ENCODE results near the gene GPR15LG. TPM values are rescaled to one million over a fixed set of nuclear protein-coding genes. Genes with fewer than 3 reads are reported as not detected.
"Not testable (repeated sequence)": the region's sequence is repeated elsewhere in the genome, so short reads cannot be mapped to it uniquely, and the experiment has no call there.

The GPR15LG gene
- polyA plus RNA-seq, 12 donors, result 0.40 to 18.5 (median 1.9) TPM; not detected in 9

DNA sequence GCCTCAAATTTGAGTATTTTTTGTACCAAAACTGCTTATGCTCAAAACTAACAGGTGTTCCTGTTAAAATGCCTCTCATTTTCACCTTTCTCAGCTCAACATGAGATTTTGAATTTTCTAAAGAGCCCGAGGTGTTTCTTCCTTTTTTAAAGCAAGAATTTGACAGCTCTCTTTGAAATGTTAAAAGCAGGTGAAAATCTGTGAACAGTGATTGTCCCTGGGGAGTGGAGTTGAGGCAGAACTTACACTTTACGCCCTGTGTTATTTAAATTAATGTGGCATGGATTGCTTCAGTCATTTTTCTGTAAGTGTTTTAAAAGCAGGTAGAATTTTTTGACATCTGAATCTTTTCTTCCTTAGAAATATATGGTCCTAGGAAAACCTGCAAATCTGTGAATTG, 9.2 kb upstream of the GPR15LG start:
- no peak for DNase-seq

DNA sequence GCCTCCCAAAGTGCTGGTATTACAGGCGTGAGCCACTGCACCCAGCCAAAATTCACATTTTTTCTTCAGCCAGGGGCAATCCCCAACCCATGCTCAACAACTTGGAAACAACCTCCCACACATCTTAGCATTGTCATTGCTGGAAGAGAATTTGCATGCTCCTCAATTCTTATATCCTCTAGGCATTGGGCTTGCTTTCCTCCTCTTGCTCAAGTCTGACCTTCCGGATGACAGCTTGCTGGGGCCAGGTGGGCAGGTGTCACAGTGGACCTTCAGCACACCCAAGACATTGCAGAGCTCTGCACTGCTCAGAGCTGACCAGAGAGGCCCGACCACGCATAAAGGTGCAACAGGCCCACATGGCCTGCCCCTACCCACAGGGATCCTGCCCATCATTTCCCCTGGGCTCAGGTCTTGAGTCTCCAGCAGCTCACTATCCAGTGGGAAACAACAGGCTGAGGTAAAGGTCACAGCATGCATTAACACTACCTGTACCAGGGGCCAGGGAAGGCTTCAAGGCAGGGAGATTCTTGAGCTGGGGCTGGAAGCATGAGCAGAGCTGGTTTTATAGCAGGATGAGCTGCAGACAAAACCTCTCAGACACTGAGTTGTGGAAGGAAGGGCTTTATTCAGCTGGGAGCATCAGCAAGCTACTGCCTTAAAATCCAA, 6.8 kb upstream of the GPR15LG start:
- no peak for DNase-seq

DNA sequence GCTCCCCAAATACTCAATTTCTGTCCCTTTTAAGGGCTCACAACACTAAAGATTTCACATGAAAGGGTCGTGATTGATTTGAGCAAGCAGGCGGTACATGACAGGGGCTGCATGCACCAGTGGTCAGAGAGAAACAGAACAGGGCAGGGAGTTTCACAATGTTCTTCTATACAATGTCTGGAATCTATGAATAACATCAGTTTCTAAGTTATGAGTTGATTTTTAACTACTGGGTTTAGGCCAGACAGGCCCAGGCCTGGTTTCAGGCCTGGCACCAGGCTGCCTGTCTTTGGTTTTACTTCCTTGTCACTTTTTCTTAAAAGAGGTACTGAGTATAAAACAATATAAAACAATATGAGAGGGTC, 6.3 kb upstream of the GPR15LG start:
- not testable (repeated sequence) for DNase-seq

DNA sequence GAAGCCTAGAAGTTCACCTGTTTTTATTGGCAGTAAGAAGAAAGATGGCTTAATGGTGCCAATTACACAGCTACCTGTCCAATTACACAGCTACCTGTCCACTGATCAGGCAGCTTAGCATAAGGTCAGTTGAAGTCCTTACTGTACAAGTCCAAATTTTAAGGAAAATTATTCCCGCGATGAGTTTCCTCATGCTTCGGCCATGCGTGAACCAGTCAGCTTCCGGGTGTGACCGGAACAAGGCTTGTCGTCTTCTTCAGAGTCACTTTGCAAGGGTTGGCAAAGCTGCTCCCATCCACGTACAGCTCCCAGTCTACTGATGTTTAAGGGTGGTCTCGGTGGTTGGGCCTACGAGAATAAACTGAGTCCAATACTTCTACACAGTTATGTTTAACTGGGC, 5.2 kb upstream of the GPR15LG start:
- DNase-seq, result not testable (repeated sequence)

DNA sequence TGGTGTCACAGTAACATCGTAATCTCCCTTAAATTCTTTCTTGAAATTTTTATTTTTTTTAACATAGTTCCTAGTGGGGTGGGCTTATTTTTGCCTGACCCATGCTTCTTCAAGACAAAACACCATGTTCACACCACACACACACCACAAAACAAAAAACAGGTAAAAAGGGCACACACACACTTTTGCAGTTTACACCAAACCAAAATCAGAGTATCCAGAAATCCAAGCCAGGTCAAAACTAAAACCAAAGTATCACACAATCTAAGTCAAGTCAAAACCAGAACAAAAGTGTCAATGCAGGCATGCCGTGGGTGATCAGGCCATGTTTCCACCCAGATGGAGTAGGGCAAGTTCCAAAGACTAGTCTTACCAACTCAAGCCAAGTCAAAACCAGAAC, 2.4 kb upstream of the GPR15LG start:
- DNase-seq, result not testable (repeated sequence)

DNA sequence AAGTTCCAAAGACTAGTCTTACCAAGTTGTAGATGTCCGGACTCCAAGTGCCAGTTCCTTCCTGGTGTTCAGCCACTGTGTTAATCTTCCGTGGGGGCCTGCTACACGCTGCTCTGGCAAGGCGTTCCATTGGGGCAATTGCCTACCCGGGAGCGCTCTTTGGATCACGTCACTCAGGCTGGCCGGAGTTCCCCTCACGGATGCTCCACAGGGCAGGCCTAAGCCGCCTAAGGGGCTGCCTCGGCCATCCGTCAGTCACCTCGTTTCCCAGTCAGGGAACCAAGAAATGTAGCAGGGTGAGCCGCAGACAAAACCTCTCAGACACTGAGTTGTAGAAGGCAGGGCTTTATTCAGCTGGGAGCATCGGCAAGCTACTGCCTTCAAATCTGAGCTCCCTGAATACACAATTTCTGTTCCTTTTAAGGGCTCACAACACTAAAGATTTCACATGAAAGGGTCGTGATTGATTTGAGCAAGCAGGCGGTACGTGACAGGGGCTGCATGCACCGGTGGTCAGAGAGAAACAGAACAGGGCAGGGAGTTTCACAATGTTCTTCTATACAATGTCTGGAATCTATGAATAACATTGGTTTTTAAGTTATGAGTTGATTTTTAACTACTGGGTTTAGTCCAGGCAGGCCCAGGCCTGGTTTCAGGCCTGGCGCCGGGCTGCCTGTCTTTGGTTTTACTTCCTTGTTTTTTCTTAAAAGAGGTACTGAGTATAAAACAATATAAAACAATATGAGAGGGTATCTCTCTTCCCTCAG, 1.7 kb upstream of the GPR15LG start:
- DNase-seq, result not testable (repeated sequence)

DNA sequence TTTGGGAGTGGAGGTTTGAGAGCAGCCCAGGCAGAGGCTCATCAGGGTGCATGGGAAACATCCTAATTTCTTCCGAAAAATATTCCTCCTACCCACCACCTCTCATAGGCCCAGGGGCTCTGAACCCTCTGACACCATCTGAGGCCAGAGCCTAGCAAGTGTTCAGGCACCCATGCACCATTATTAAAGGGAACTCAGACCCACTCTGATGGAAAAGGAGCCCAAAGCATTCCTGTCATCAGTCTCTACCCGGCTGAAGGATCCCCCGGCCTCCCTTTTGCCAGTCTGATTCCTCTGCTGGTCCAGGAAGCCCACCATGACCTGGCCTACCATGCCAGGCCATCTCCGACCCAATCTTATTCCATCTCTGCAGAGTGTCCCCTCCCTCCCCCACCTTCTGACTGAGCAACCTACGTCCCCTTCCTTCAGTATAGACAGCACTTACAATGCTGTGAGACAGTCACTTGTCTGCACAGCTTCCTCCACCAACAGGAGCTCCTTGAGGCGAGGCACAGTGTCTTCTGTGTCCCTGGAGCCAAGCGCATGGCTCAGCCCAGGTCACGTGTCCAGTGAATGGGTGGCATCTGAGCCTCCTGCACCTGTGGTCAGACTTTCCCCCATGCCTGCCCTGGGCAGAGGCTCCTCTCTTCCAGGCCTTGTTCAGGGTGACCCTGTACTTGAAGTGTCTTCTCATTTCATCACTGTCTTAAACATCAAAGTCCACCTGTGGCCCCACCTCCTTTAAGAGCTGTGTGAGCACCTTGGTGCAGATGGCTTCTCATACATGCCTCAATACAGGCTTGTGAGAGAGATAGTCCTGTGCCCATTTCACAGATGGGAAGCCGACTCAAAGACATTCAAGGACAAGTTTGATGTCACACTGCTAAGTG, 889 bp upstream of the GPR15LG start:
- no peak for DNase-seq

DNA sequence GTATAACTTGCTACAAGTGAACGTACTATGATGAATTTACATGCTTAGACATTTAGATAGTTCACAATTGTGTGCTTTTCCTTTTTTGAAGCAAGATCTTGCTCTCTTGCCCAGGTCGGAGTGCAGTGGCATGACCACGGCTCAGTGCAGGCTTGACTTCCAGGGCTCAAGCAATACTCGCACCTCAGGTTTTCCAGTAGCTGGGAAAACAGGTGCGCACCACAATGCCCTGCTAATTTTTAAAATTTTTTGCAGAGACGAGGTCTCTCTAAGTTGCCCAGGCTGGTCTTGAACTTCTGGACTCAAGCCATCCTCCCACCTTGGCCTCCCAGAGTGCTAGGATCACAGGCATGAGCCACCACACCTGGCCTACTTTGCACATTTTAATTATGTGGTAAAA, 1.8 kb downstream of the GPR15LG start:
- DNase-seq, result no peak

DNA sequence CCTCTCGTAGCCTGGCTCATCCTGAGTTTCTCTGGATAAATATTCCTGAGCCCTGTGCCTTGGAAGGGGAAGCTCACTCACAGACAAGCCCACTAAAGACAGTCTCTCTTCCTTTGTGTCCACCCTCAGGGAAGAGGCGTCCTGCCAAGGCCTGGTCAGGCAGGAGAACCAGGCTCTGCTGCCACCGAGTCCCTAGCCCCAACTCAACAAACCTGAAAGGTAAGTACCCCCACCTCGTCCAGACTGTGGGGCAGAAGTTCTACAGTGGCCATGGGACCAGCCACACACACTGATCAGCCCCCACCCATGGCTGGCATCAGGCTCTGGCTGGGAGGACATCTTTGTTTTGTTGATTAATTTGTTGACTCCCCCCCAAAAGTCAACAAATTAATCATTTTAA, 2.8 kb downstream of the GPR15LG start:
- DNase-seq, result no peak

DNA sequence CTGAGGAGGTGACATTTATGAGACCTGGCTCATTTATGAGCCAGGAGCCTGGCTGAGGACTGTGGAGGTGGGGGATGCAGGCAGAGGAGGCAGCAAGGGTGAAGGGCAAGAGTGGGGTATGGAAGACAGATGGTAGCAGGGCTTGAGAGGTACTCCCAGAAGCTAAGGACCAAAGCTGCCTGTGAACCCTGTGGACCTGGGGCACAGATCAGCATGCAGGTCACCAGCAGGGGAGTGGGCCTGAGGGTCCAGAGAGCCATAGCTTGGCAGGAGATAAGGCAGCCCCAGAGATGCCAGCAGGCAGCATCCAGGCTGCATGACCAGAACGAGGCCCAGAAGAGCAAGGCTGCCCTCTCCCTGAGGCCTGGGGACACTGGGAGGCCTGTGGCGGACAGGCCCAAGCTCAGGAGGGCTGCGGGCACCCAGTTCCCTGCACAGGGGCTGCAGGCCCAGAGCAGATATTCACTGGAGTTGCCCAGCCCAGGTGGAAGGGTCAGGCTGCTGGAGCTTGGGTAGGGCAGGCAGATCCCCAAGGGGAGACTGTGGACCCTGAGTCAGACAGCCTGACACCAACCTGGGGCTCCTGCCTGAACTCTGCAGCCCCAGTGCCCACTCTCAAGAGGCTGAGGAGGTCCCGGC, 3.4 kb downstream of the GPR15LG start:
- DNase-seq, result no peak

DNA sequence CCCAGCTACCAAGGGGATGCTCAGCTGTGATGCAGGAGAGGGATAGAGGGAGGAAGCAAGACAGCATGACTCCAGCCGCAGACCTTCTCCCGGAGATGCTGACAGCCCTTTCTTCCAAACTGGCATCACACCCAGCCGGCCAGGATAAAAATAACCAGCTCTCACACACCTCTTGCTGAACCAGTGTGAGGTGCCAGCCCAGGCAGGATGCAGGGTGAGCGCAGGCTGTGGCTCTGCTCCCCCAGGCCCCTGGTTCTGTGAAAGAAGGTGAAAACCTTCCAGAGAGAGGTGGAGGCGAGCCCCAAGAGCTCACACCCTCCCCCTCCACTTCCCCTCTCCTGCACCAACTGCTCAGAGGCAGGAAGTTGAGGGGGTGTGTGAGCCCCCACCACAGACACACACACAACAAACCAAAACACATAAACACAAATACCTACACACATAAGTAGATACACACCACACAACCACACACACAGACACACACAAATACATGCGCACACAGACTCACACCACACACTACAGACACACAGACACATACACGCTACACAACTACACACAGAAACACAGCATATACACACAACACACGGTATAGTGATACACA, 4.0 kb downstream of the GPR15LG start:
- DNase-seq, result no peak

DNA sequence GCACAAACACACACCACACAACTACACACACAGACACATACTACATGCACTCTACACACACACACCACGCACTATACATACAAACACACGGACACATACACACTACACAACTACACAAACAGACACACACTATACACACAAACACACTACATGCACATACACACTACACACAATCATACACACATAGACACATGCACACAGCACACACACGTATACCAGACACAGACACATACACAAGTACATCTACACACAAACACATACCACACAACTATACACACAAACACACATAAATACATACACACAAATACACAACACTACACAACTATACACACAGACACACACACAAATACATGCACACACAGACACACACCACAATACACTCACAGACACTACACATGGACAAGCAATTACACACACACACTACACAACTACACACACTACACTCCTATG, 4.6 kb downstream of the GPR15LG start:
- no peak for DNase-seq

DNA sequence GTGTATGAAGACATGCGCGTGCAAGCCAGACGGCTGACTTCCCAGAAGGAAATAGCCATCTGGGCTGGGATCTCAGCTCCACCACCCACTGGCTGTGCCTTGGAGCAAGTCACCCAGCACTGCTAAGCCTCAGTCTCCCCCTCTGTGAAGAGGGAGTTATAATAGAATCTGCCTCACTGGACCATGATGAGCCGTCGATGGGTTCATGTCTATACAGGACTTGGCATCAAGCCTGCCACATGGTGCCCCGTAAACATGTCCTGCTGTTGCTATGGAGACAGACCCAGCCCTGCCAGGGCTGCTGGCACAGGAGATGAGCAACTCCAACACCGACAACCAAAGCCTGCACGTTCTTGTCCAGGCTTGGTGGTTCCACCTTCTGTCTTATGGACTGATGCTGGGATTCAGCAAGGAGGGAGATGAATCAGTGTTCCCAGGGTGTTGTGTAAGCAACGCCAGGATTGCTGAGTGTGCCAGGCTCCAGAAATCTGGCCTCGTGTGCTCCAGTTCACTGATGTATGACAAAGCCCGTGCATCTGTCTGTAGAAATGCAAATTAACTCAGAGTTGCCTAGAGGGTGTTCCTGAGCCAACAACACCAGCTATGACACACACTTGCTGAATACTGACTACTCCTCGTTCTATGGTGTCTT, 5.6 kb downstream of the GPR15LG start:
- DNase-seq, result no peak

DNA sequence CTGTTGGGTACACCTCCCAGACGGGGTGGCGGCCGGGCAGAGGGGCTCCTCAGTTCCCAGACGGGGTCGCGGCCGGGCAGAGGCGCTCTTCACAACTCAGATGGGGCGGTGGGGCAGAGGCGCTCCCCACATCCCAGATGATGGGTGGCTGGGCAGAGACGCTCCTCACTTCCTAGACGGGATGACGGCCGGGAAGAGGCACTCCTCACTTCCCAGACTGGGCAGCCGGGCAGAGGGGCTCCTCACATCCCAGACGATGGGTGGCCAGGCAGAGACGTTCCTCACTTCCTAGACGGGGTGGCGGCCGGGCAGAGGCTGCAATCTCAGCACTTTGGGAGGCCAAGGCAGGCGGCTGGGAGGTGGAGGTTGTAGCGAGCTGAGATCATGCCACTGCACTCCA, 6.8 kb downstream of the GPR15LG start:
- DNase-seq, result not testable (repeated sequence)

DNA sequence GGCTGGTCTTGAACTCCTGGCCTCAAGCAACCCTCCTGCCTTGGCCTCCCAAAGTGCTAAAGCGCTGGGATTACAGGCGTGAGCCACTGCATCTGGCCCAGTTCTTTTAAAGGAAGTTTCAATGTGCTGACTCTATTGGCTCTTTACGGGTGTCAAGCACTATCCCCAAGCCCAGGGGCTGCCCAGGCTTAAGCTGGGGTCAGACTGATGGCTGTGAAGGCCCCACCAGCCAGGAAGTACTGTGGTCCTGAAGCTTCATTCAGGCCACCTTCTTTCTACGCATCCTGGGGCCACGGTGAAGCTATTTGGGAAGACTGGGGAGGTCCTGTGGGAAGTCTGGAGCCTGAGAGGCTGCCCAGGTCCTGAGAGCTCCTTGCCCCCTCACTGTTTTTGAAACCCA, 8.0 kb downstream of the GPR15LG start:
- DNase-seq, result no peak

DNA sequence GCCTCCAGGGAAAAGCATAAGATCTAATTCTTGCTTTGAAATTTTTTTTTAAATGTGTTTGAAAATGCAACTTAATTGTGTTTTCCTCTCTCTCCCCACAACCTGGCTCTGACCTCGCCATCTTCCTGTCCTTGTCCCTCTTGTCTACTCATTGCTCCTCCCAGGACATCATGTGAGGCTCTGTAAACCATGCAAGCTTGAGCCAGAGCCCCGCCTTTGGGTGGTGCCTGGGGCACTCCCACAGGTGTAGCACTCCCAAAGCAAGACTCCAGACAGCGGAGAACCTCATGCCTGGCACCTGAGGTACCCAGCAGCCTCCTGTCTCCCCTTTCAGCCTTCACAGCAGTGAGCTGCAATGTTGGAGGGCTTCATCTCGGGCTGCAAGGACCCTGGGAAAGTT, 10.9 kb downstream of the GPR15LG start:
- no peak for DNase-seq

DNA sequence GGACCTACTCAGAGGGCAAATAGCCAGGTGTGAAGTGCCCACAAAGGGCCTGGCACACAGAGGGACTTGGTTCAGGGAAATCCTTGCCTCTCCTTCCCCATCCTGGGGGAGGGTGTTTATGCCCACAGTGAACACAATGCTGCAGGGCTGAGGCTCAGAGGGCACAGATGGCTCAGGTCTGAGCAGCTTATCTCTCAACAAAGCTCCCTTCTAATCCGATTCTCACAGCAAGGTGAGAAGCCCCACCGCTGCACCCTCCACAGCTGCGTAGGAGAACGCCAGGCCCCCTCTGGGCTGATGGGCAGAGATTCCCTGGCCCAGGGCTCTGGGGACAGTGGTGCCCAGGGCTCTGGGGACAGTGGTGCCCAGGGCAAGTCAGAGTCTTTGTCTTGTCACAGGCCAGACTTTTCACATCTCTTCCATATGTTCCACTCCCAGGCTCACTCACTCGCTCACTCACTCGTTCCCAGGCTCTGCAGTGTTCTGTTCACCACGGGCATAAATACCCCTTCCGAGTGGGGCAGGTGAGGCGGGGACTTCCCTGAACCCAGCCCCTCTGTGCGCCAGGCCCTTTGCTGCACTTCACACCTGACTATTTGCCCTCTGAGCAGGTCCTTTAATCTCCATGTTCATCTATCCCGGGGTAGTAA, 12.1 kb downstream of the GPR15LG start:
- no peak for DNase-seq

DNA sequence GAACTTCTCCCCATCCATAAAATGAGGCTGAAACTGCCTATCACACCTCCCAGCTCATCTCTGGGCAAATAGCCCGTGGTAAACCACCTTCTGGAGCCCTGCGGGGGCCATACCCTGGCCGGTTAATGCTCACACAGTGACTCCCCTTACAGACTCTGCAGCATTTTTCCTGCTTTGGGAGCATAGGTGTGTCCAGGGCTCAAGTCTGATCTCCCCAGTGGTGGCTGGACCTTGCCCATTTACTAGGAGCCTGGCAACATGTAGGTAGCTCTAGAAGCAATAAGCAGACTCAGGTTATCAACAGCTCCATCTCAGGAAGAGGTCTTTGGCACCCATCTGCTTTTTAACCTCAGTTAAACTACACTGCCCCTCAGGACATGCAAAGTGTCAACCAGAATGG, 15.2 kb downstream of the GPR15LG start:
- no peak for DNase-seq

DNA sequence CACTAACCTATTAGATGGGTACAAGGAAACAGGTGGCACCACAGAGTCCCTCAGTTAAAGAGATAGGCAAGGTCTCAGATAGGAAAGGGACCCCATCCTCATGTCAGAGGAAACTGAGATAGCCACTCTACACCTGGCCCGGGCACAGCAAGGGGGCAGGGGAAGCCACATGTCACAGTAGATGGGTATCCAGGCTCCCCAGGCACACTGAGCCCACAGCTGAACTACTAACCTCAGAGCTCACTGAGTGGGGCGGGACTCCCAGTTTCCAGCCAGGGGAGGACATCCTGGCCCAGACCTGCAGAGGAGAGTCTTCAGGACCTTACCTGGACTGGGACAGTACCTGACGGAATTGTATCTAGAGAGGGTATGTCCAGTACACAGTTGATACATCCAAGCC, 17.0 kb downstream of the GPR15LG start:
- no peak for DNase-seq

DNA sequence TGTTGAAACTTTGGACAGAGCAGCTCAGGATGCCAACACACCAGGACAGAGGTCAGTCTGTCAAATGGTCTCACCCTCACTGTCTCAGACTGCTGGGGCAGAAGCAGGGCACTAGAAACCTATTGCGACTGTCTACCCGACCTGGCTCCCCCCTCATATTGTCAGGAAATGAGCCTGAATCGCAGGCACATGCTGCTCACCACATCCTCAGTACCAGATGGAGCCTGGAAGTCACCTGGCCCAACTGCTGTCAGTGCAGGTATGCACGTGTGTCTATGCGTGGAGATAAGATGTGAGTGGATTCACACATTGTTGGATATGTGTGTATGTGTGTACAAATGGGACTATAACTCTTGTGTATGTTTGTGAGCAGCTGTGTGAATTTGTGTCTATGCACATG, 17.5 kb downstream of the GPR15LG start:
- no peak for DNase-seq

DNA sequence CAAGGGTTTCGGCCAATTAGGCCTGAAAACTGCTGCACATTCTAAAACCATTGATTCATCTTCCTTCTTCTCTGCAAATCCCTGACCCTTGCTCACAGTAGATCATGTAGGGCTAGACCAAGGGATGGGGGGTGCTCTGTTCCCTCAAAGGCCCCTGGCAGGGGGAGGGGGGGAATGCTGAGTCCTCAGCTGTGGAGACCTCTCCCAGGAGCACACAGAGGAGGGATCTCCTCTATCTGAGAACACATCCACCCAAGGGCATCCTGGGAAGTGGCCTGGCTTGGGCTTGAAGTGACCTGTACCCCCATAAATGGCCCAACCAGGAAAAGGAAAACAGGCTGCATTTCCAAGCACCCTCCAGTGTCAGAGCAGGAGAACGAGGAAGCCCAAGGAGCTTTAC, 19.7 kb downstream of the GPR15LG start:
- no peak for DNase-seq
